Measurements from ENCODE around the gene DLGAP3.

DNA sequence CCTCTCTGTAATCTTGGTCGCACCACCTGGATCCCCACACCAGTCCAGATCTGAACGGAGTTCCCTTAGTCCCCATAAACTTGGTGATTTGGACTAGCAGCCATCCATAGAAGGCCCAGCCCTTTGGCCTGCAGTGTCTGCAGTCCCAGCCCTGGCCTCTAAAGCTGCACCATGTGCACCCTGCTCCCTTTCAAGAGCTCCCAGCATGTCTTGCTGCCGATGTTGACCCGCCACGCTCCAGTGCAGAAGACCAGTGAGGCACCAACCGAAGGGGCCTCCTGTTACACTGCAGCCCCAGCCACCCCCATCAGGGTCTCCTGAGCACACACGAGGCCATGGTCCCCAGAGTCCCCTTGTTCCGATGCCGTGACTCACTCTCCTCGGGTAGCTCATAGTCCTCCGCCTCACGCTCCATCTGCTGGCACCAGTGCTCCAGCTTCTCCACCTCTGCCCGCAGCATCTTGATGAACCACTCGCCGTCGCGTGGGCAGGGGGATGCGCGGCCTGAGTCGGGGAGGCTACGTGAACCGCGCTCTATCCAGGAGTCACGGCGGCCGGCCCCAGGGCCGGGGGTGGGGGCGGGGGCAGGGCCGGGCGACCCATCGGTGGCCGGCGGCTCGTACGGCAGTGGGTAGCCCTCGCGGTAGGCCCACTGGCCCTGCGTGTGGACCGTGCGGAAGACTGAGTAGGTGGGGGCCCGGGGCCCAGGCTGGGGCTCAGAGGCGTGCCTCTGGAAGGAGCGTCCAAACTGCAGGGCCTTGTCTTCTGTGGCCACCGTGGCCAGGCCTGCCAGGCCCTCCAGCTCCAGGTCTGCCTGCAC is 61.0 kb downstream of the DLGAP3 start:
- TF ChIP-seq, protein P1, sequence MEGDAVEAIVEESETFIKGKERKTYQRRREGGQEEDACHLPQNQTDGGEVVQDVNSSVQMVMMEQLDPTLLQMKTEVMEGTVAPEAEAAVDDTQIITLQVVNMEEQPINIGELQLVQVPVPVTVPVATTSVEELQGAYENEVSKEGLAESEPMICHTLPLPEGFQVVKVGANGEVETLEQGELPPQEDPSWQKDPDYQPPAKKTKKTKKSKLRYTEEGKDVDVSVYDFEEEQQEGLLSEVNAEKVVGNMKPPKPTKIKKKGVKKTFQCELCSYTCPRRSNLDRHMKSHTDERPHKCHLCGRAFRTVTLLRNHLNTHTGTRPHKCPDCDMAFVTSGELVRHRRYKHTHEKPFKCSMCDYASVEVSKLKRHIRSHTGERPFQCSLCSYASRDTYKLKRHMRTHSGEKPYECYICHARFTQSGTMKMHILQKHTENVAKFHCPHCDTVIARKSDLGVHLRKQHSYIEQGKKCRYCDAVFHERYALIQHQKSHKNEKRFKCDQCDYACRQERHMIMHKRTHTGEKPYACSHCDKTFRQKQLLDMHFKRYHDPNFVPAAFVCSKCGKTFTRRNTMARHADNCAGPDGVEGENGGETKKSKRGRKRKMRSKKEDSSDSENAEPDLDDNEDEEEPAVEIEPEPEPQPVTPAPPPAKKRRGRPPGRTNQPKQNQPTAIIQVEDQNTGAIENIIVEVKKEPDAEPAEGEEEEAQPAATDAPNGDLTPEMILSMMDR (optimal IDR thresholded peaks at IDR 0.05 in 1 of 3, IDR thresholded peaks at IDR 0.05 in 1 of 3, conservative IDR thresholded peaks at IDR 0.05 in 1 of 3; ENCODE audit: extremely low read depth in 1 of 3, insufficient read depth in 2 of 3, low read length in 3 of 3) = no peak
- no peak for TF ChIP-seq EZH2 (IDR thresholded peaks at IDR 0.05; ENCODE audit: low read length)

Data from keratinocyte (primary cell).